HepG2 (cell line): Measurements from ENCODE around the gene PMEPA1.

Source experiments
- CEBPB ChIP-seq: IDR thresholded peaks from 2 replicates; pipeline ENCODE4 v1.6.1; 2011; ENCODE audit warnings: low read depth, low read length, improper control_type of control experiment, borderline replicate concordance
- TF ChIP-seq, protein P1 (sequence below): sonication (generic); formaldehyde crosslinking; IDR thresholded peaks from 2 replicates; pipeline ENCODE4 v1.4.0; 2020; ENCODE audit warnings: low read depth, missing genetic modification reagents

DNA sequence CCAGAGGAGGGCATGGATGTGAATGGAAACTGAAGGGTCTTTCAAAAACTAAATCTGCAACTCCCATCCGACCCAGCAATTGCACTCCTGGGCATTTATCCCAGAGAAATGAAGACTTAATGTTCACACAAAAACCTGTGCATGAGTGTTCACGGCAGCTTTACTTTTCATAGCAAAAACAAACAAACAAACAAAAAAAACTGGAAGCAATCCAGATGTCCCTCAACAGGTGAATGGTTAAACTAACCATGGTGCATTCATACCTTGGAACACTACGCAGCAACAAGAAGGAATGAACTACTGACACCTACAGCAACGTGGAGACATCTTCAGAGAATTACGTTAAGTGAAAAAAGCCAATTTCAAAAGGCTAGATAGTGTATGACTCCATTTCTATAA, 32.2 kb downstream of the PMEPA1 start:
- TF ChIP-seq, protein P1, sequence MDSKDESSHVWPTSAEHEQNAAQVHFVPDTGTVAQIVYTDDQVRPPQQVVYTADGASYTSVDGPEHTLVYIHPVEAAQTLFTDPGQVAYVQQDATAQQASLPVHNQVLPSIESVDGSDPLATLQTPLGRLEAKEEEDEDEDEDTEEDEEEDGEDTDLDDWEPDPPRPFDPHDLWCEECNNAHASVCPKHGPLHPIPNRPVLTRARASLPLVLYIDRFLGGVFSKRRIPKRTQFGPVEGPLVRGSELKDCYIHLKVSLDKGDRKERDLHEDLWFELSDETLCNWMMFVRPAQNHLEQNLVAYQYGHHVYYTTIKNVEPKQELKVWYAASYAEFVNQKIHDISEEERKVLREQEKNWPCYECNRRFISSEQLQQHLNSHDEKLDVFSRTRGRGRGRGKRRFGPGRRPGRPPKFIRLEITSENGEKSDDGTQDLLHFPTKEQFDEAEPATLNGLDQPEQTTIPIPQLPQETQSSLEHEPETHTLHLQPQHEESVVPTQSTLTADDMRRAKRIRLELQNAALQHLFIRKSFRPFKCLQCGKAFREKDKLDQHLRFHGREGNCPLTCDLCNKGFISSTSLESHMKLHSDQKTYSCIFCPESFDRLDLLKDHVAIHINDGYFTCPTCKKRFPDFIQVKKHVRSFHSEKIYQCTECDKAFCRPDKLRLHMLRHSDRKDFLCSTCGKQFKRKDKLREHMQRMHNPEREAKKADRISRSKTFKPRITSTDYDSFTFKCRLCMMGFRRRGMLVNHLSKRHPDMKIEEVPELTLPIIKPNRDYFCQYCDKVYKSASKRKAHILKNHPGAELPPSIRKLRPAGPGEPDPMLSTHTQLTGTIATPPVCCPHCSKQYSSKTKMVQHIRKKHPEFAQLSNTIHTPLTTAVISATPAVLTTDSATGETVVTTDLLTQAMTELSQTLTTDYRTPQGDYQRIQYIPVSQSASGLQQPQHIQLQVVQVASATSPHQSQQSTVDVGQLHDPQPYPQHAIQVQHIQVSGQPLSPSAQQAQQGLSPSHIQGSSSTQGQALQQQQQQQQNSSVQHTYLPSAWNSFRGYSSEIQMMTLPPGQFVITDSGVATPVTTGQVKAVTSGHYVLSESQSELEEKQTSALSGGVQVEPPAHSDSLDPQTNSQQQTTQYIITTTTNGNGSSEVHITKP (CRISPR knock-in tag), result no peak
- no peak for TF ChIP-seq CEBPB
